ENCODE results near the gene CFAP251.

- no peak for TF ChIP-seq CTCF (IDR thresholded peaks at IDR 0.05)
- TF ChIP-seq EZH2 (IDR thresholded peaks at IDR 0.05), result no peak
Measured at GRCh38 chr12:121921066-121921465, 2.7 kb downstream of the CFAP251 start.
